GM19467 (cell line): ENCODE data around the gene JARID2.

Experiments used
- ATAC-seq: cut with Tn5 transposase; IDR thresholded peaks from one replicate; pipeline ENCODE4 v1.9.1; 2021; ENCODE audit warnings: mild to moderate bottlenecking, moderate library complexity; ENCODE audit not compliant: unreplicated experiment

Gene JARID2

GRCh38 chr6:15481390-15482291 is 235.8 kb downstream of the JARID2 start:
- ATAC-seq: no peak

DNA sequence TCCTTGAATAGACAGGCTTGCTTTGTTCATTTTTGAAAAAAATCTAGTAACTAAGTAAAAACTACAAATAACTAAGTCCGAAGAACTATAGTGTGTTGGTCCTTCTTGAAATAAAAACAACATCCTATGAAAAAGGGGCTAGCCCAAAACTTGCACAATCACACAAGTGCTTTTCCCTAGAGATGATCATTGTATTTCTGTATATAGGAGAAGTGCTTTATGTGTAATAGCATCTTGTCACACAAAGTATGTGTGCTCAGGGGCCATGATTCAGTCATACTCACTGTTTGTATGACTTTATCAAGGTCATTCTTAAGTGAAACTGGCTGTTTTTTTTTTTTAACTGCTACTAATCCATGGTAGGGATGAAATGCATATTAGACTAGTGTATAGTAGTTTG is 237.2 kb downstream of the JARID2 start:
- no peak for ATAC-seq

- no peak for ATAC-seq
Observed at GRCh38 chr6:15484140-15484539, 238.3 kb downstream of the JARID2 start.

- no peak for ATAC-seq
Observed at GRCh38 chr6:15484821-15485220, 239.0 kb downstream of the JARID2 start.

GRCh38 chr6:15485936-15486335 is 240.1 kb downstream of the JARID2 start:
- no peak for ATAC-seq

DNA sequence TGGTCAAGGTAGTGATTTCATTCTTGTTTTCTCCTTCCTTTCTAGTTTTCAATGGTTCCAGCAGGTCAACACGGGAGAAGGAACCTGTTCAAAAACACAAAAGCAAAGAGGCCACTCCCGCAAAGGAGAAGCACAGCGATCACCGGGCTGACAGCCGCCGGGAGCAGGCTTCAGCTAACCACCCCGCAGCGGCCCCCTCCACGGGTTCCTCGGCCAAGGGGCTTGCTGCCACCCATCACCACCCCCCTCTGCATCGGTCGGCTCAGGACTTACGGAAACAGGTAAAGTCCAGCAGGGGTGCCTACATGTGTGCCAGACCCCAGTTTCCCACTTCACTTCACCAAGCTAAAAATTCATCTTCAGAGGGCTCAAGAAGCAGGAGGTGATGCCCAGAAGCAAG is 241.4 kb downstream of the JARID2 start:
- ATAC-seq: no peak

GRCh38 chr6:15489261-15489962 is 243.5 kb downstream of the JARID2 start:
- ATAC-seq: no peak

DNA sequence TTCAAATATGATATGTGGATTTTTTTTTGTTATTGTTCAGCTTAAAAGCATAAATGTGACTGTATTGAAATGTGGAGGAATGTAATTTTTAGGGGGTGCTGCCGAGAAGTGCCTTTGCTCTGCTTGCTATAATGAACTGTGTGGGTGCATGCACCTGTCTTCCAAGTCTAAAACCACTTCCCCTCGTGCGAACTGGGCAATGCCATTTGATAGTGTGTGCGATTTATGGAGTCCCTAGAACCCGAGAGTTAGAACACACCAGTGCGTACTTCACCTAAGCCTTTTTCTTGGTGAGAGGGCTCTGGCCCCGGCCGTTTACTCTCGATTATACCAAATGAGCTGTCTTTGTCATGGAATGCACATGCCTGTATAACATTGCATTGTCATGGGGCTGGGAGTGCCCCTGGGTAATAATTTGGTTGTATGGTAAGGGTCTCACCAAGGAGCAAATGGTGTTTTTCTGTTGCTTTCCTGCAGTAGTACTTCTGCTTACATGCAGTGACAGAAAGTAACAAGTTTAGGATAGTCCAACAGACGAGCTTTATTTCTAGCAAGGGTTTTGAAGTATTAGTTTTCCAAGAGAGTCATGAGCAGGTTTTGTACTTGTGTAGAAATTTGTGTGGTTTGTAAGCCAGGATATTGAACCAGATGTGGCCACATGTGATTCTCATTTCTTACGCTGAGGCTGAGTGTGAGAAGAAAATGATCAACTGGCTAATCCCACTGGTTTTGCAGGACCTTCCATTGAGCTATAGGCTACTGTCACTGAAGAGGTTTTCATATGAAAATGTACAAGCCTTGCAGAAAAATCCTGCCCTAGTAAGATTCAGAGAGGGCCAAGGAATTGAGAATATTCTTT is 244.6 kb downstream of the JARID2 start:
- ATAC-seq: no peak

- ATAC-seq: no peak
Observed at GRCh38 chr6:15491255-15491985, 245.6 kb downstream of the JARID2 start.

- ATAC-seq: no peak
Observed at GRCh38 chr6:15491986-15492269, 246.1 kb downstream of the JARID2 start.

- no peak for ATAC-seq
Observed at GRCh38 chr6:15493437-15494168, 247.7 kb downstream of the JARID2 start.

- no peak for ATAC-seq
Observed at GRCh38 chr6:15495375-15495901, 249.6 kb downstream of the JARID2 start.

DNA sequence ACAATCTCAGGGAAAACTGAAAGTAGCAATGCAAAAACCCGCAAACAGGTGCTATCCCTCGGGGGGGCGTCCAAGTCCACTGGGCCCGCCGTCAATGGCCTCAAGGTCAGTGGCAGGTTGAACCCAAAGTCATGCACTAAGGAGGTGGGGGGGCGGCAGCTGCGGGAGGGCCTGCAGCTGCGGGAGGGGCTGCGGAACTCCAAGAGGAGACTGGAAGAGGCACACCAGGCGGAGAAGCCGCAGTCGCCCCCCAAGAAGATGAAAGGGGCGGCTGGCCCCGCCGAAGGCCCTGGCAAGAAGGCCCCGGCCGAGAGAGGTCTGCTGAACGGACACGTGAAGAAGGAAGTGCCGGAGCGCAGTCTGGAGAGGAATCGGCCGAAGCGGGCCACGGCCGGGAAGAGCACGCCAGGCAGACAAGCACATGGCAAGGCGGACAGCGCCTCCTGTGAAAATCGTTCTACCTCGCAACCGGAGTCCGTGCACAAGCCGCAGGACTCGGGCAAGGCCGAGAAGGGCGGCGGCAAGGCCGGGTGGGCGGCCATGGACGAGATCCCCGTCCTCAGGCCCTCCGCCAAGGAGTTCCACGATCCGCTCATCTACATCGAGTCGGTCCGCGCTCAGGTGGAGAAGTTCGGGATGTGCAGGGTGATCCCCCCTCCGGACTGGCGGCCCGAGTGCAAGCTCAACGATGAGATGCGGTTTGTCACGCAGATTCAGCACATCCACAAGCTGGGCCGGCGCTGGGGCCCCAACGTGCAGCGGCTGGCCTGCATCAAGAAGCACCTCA is 250.7 kb downstream of the JARID2 start:
- no peak for ATAC-seq

DNA sequence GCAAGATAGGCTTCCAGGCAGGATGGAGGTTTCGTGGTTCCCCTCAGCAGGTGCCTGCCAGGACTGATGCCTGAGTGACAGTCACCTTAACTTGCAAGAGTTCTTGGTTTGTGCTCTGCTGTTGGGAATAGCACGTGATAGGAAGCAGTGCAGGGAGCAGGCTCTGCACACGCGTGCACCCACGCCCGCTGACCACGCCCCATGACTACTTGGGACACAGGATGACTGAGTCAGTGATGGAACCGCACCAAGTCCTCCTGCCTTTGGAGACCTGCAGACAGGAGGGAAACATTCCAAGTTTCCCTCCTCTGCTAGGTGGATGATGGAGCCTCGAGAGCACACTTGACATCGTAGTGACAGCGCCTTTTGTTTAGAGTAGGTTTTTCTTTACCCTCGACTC is 252.8 kb downstream of the JARID2 start:
- ATAC-seq: no peak

GRCh38 chr6:15499125-15499524 is 253.3 kb downstream of the JARID2 start:
- ATAC-seq: no peak

DNA sequence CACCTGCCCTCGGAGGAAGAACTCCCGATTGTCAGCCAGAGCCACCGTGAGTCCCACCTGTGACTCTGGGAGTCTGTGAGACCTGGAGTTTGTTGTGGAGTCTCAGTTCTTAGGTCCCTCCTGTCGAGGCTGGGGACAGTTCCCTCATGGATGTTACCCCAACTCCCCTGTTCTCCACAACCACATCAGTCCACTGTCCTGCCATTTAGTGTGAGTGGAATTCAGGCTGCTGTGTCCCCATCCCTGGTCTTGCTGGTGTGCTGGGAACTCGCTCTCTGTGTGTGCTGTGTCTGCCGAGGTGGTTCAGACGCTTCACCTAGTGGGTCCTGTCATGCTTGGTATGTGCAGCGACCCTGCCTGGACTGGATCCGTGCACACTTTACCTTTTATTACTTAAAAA is 253.7 kb downstream of the JARID2 start:
- ATAC-seq: no peak

- no peak for ATAC-seq
Observed at GRCh38 chr6:15500078-15500740, 254.3 kb downstream of the JARID2 start.
